OCI-LY7 (cell line): Measurements from ENCODE around the gene MAP1B. TPM values are rescaled to one million over a fixed set of nuclear protein-coding genes. Genes with fewer than 3 reads are reported as not detected.

Experiments
- BruUV-seq: library from RNA; stranded (reverse); fragments of 400-500 nt; replicated peaks from 2 replicates; lab custom pipeline; 2021; lab: Mats Ljungman, UMichigan
- CTCF ChIA-PET: fragments of 300-600 bp; sonication (Branson Sonifier 250); formaldehyde crosslinking; loops from one replicate; lab custom pipeline; 2022; ENCODE audit warnings: antibody characterized with exemption; ENCODE audit not compliant: unreplicated experiment; lab: Charles Lee
- POLR2A ChIA-PET: fragments of 300-600 bp; sonication (Branson Sonifier 250); formaldehyde crosslinking; loops from one replicate; lab custom pipeline; 2022; ENCODE audit warnings: antibody characterized with exemption; lab: Charles Lee
- DNase-seq: peaks from one replicate; pipeline ENCODE4 v3.0.0-alpha.2; 2015; ENCODE audit warnings: low spot score
- H2AFZ ChIP-seq: fragments of 200-600 bp; sonication (generic), shearing (Covaris generic); 2 replicates; pipeline ENCODE4 v1.6.1; 2014; ENCODE audit warnings: mild to moderate bottlenecking, antibody characterized with exemption, low read length, moderate library complexity
- H3K27ac ChIP-seq: fragments of 200-600 bp; sonication (generic); 2 replicates; pipeline ENCODE4 v1.5.1; 2014; ENCODE audit warnings: mixed run types, low read depth, mild to moderate bottlenecking, moderate library complexity, low read length, inconsistent platforms; ENCODE audit not compliant: poor library complexity, severe bottlenecking
- H3K36me3 ChIP-seq: fragments of 200-600 bp; sonication (generic); 2 replicates; pipeline ENCODE4 v1.6.1; 2014; ENCODE audit warnings: mild to moderate bottlenecking, antibody characterized with exemption, low read length, moderate library complexity, mixed read lengths; ENCODE audit not compliant: insufficient read depth
- H3K4me1 ChIP-seq: fragments of 200-600 bp; sonication (generic); 2 replicates; pipeline ENCODE4 v1.5.1; 2014; ENCODE audit warnings: mild to moderate bottlenecking, low read length; ENCODE audit not compliant: insufficient read depth, poor library complexity, severe bottlenecking
- H3K4me2 ChIP-seq: fragments of 200-600 bp; sonication (generic); 2 replicates; pipeline ENCODE4 v1.6.1; 2014; ENCODE audit warnings: mild to moderate bottlenecking, low read length
- H3K4me3 ChIP-seq: fragments of 200-600 bp; sonication (generic); 2 replicates; pipeline ENCODE4 v1.5.1; 2014; ENCODE audit warnings: mild to moderate bottlenecking, low read depth, low read length; ENCODE audit not compliant: poor library complexity, severe bottlenecking
- H3K79me2 ChIP-seq: fragments of 200-600 bp; sonication (generic); 2 replicates; pipeline ENCODE4 v1.6.1; 2016; ENCODE audit warnings: low read depth, mild to moderate bottlenecking, low read length, moderate library complexity, mixed read lengths; ENCODE audit not compliant: insufficient read depth
- H3K9me2 ChIP-seq: fragments of 200-600 bp; sonication (generic); 2 replicates; pipeline ENCODE4 v1.6.1; 2016; ENCODE audit warnings: mild to moderate bottlenecking, low read length, mixed read lengths; ENCODE audit not compliant: insufficient read depth
- H3K9me3 ChIP-seq: fragments of 200-600 bp; sonication (generic); 2 replicates; pipeline ENCODE4 v1.6.1; 2014; ENCODE audit warnings: mild to moderate bottlenecking, mixed run types, low read length, mixed read lengths
- H4K20me1 ChIP-seq: fragments of 200-600 bp; sonication (generic); 2 replicates; pipeline ENCODE4 v1.6.1; 2014; ENCODE audit warnings: mild to moderate bottlenecking, antibody characterized with exemption, low read length, moderate library complexity, mixed read lengths; ENCODE audit not compliant: insufficient read depth
- EZH2phosphoT487 ChIP-seq: fragments of 200-600 bp; sonication (generic); IDR thresholded peaks from 2 replicates; pipeline ENCODE4 v1.6.1; 2018; ENCODE audit warnings: low read depth, borderline replicate concordance, mild to moderate bottlenecking, mixed run types, antibody characterized with exemption, low read length, moderate library complexity, mixed read lengths
- intact Hi-C: fragments of 100-400 bp; cut with micrococcal nuclease; formaldehyde crosslinking; loops from one replicate; pipeline ENCODE4 v1.10.0; 2022; ENCODE audit not compliant: unreplicated experiment
- total RNA-seq, 2 experiments: library from RNA; depleted of rRNA in 1 of 2; stranded (reverse); fragments of >200 nt in 1 of 2; shearing (Covaris generic) in 1 of 2; gene quantifications; 2 replicates each; pipeline ENCODE4 v1.2.3, GENCODE V29; 2014 to 2022
- TF ChIP-seq, protein P1 (sequence below): fragments of 200-600 bp; sonication (generic); conservative IDR thresholded peaks from 2 replicates; pipeline ENCODE4 v1.5.1; 2014; ENCODE audit warnings: mild to moderate bottlenecking, antibody characterized with exemption, low read length, moderate library complexity, mixed read lengths

Gene MAP1B
- total RNA-seq, 2 experiments from 2014 or later = not detected

DNA sequence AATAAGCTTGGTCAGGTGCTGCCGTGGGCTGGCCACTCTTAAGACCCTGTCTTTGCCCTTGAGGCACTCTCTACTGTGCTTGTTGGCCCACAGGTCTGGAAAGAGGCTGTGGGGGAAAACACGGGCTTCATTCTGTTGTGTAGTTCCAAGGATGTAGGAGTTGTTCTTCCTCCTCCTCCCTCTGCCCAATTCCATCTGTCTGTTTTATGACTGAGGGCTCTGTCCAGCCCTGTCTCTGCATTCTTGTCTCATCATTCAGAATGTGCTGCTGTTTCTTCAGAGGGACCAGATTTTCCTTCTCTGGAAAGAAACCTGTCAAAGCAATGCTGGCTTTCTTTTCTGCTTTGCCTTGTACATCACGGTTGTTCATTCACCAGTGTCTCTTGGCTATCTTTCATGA is 84.1 kb downstream of the MAP1B start:
- no peak for DNase-seq
- H3K4me1 ChIP-seq = peaks cover 8% of the 10 kb centered on the region
- no TSS peak for BruUV-seq
- H3K4me2 ChIP-seq = no peak overlapping the region
- H4K20me1 ChIP-seq = no peaks in the 10 kb centered on the region
- H3K4me3 ChIP-seq = no peak overlapping the region
- H3K9me3 ChIP-seq = no peaks in the 10 kb centered on the region
- no peaks in the 10 kb centered on the region for H3K36me3 ChIP-seq
- ChIA-PET POLR2A (interaction anchor here (1.1 kb wide), 1 partner anchor 26 kb away, joined by 3 read pairs; no protein-coding TSS in a partner anchor), CTCF (no interaction called here)
- no peak overlapping the region for H3K27ac ChIP-seq
- H3K9me2 ChIP-seq = no peaks in the 10 kb centered on the region
- TF ChIP-seq EZH2phosphoT487 = no peak
- TF ChIP-seq, protein P1, sequence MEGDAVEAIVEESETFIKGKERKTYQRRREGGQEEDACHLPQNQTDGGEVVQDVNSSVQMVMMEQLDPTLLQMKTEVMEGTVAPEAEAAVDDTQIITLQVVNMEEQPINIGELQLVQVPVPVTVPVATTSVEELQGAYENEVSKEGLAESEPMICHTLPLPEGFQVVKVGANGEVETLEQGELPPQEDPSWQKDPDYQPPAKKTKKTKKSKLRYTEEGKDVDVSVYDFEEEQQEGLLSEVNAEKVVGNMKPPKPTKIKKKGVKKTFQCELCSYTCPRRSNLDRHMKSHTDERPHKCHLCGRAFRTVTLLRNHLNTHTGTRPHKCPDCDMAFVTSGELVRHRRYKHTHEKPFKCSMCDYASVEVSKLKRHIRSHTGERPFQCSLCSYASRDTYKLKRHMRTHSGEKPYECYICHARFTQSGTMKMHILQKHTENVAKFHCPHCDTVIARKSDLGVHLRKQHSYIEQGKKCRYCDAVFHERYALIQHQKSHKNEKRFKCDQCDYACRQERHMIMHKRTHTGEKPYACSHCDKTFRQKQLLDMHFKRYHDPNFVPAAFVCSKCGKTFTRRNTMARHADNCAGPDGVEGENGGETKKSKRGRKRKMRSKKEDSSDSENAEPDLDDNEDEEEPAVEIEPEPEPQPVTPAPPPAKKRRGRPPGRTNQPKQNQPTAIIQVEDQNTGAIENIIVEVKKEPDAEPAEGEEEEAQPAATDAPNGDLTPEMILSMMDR = no peak
- H2AFZ ChIP-seq = no peak overlapping the region
- intact Hi-C loops = no loop called here
- H3K79me2 ChIP-seq = no peaks in the 10 kb centered on the region

DNA sequence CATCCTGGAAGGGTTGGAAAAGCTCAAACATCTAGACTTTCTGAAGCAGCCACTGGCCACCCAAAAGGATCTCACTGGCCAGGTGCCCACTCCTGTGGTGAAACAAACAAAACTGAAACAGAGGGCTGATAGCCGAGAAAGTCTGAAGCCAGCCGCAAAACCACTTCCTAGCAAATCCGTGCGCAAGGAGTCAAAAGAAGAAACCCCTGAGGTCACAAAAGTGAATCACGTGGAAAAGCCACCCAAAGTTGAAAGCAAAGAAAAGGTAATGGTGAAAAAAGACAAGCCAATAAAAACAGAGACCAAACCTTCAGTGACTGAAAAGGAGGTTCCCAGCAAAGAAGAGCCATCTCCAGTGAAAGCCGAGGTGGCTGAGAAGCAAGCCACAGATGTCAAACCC is 87.6 kb downstream of the MAP1B start:
- Histone ChIP-seq H3K4me2 (no peak overlapping the region), H3K9me2 (no peaks in the 10 kb centered on the region), H3K79me2 (no peaks in the 10 kb centered on the region), H3K9me3 (no peaks in the 10 kb centered on the region), H2AFZ (no peak overlapping the region), H3K4me1 (peaks cover 8% of the 10 kb centered on the region), H4K20me1 (no peaks in the 10 kb centered on the region), H3K27ac (no peak overlapping the region), H3K4me3 (no peak overlapping the region), H3K36me3 (no peaks in the 10 kb centered on the region)
- no peak for TF ChIP-seq EZH2phosphoT487
- TF ChIP-seq, protein P1 = no peak
- intact Hi-C loops = loop anchor here (5.0 kb wide), 1 partner anchor 52 kb away; no protein-coding TSS in a partner anchor
- no TSS peak for BruUV-seq
- POLR2A ChIA-PET = no interaction called here
- DNase-seq = no peak
- CTCF ChIA-PET = no interaction called here

DNA sequence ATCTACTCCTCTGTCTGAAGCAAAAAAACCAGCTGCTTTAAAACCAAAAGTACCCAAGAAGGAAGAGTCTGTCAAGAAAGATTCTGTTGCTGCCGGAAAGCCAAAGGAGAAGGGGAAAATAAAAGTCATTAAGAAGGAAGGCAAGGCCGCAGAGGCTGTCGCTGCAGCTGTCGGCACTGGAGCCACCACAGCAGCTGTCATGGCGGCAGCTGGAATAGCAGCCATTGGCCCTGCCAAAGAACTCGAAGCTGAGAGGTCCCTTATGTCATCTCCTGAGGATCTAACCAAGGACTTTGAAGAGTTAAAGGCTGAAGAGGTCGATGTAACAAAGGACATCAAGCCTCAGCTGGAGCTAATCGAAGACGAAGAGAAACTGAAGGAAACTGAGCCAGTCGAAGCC is 88.3 kb downstream of the MAP1B start:
- Histone ChIP-seq H4K20me1 (no peaks in the 10 kb centered on the region), H3K9me2 (no peaks in the 10 kb centered on the region), H3K27ac (no peak overlapping the region), H3K36me3 (no peaks in the 10 kb centered on the region), H3K4me3 (no peak overlapping the region), H3K4me1 (peaks cover 8% of the 10 kb centered on the region), H3K9me3 (no peaks in the 10 kb centered on the region), H3K4me2 (no peak overlapping the region), H3K79me2 (no peaks in the 10 kb centered on the region), H2AFZ (no peak overlapping the region)
- TF ChIP-seq EZH2phosphoT487 = no peak
- TF ChIP-seq, protein P1 = no peak
- BruUV-seq = no TSS peak
- no peak for DNase-seq
- intact Hi-C loops = loop anchor here (5.0 kb wide), 1 partner anchor 52 kb away; no protein-coding TSS in a partner anchor
- ChIA-PET CTCF (no interaction called here), POLR2A (no interaction called here)
